DMS153 treated with DMSO at 0.1 percent for 48 hours (cell line): ENCODE data around the gene CACNA1B.
"Not testable (repeated sequence)": the region's sequence is repeated elsewhere in the genome, so short reads cannot be mapped to it uniquely, and the experiment has no call there.

Source experiments
- DNase-seq: peaks from one replicate; lab custom pipeline; 2025; ENCODE audit not compliant: unreplicated experiment; lab: John Stamatoyannopoulos, UW

Gene CACNA1B

GRCh38 chr9:138095813-138096518 lies 218.4 kb downstream of the CACNA1B start:
- no peak for DNase-seq

- no peak for DNase-seq
These were observed 218.9 kb downstream of the CACNA1B start for GRCh38 chr9:138096519-138096845.

GRCh38 chr9:138097501-138097991 lies 220.0 kb downstream of the CACNA1B start:
- no peak for DNase-seq

- DNase-seq, result no peak
These were observed 220.7 kb downstream of the CACNA1B start for GRCh38 chr9:138098116-138098907.

GRCh38 chr9:138098908-138099791 lies 221.6 kb downstream of the CACNA1B start:
- no peak for DNase-seq

GRCh38 chr9:138099803-138100598 lies 222.4 kb downstream of the CACNA1B start:
- no peak for DNase-seq

- no peak for DNase-seq
These were observed 223.2 kb downstream of the CACNA1B start for GRCh38 chr9:138100711-138101350.

- DNase-seq, result no peak
These were observed 224.1 kb downstream of the CACNA1B start for GRCh38 chr9:138101444-138102234.

GRCh38 chr9:138102246-138103051 lies 224.9 kb downstream of the CACNA1B start:
- DNase-seq, result no peak

GRCh38 chr9:138103111-138103848 lies 225.7 kb downstream of the CACNA1B start:
- no peak for DNase-seq

- no peak for DNase-seq
These were observed 226.2 kb downstream of the CACNA1B start for GRCh38 chr9:138103849-138104206.

GRCh38 chr9:138104251-138105122 lies 226.9 kb downstream of the CACNA1B start:
- no peak for DNase-seq

- DNase-seq, result no peak
These were observed 227.5 kb downstream of the CACNA1B start for GRCh38 chr9:138105123-138105415.

- no peak for DNase-seq
These were observed 228.3 kb downstream of the CACNA1B start for GRCh38 chr9:138105561-138106505.

- DNase-seq, result not testable (repeated sequence)
These were observed 229.5 kb downstream of the CACNA1B start for GRCh38 chr9:138107039-138107438.

- no peak for DNase-seq
These were observed 234.0 kb downstream of the CACNA1B start for GRCh38 chr9:138111607-138112006.
